H9 (cell line): ENCODE measurements around the gene SPATA31E1. TPM values are rescaled to one million over a fixed set of nuclear protein-coding genes. Genes with fewer than 3 reads are reported as not detected.

ENCODE experiments used
- DNase-seq: peaks from one replicate; pipeline ENCODE4 v3.0.0-alpha.2; 2017
- H2AFZ ChIP-seq: one replicate; pipeline ENCODE4 v1.6.1; 2013; ENCODE audit warnings: mild to moderate bottlenecking, low read length, control low read depth, moderate library complexity
- H2AK5ac ChIP-seq: 2 replicates; pipeline ENCODE4 v1.6.1; 2013; ENCODE audit warnings: low read length, control low read depth, mixed read lengths; ENCODE audit not compliant: insufficient read length
- H2BK120ac ChIP-seq: one replicate; pipeline ENCODE4 v1.6.1; 2013; ENCODE audit warnings: low read depth, mild to moderate bottlenecking, low read length, control low read depth, inconsistent platforms; ENCODE audit not compliant: poor library complexity, severe bottlenecking
- H2BK12ac ChIP-seq: 2 replicates; pipeline ENCODE4 v1.6.1; 2013; ENCODE audit warnings: low read length, control low read depth, mixed read lengths, low read depth; ENCODE audit not compliant: insufficient read length
- H2BK15ac ChIP-seq: 2 replicates; pipeline ENCODE4 v1.6.1; 2013; ENCODE audit warnings: low read depth, low read length, control low read depth
- H2BK20ac ChIP-seq: one replicate; pipeline ENCODE4 v1.6.1; 2013; ENCODE audit warnings: low read depth, mild to moderate bottlenecking, low read length, control low read depth, inconsistent platforms; ENCODE audit not compliant: poor library complexity, severe bottlenecking
- H2BK5ac ChIP-seq: 2 replicates; pipeline ENCODE4 v1.6.1; 2013; ENCODE audit warnings: low read length, control low read depth, mixed read lengths; ENCODE audit not compliant: insufficient read length
- H3K14ac ChIP-seq: 2 replicates; pipeline ENCODE4 v1.6.1; 2013; ENCODE audit warnings: low read length, control low read depth; ENCODE audit not compliant: insufficient read depth
- H3K18ac ChIP-seq: 2 replicates; pipeline ENCODE4 v1.6.1; 2013; ENCODE audit warnings: low read depth, mild to moderate bottlenecking, mixed read lengths, low read length, control low read depth; ENCODE audit not compliant: insufficient read length
- H3K23ac ChIP-seq: 2 replicates; pipeline ENCODE4 v1.6.1; 2013; ENCODE audit warnings: low read length, control low read depth, mixed read lengths, low read depth; ENCODE audit not compliant: insufficient read length
- H3K23me2 ChIP-seq: 2 replicates; pipeline ENCODE4 v1.6.1; 2013; ENCODE audit warnings: low read depth, mild to moderate bottlenecking, mixed read lengths, low read length, control low read depth; ENCODE audit not compliant: insufficient read length, poor library complexity, severe bottlenecking
- H3K27ac ChIP-seq: 2 replicates; pipeline ENCODE4 v1.5.1; 2013; ENCODE audit warnings: low read length, control low read depth, mixed read lengths, low read depth; ENCODE audit not compliant: insufficient read length
- H3K27me3 ChIP-seq: 2 replicates; pipeline ENCODE4 v1.6.1; 2013; ENCODE audit warnings: low read length, control low read depth, inconsistent platforms; ENCODE audit not compliant: insufficient read depth
- H3K4ac ChIP-seq: 2 replicates; pipeline ENCODE4 v1.6.1; 2013; ENCODE audit warnings: low read depth, mild to moderate bottlenecking, control low read depth, inconsistent platforms, low read length, moderate library complexity
- H3K4me1 ChIP-seq: 2 replicates; pipeline ENCODE4 v1.6.1; 2013; ENCODE audit warnings: low read length, control low read depth, inconsistent platforms; ENCODE audit not compliant: insufficient read depth
- H3K4me2 ChIP-seq: 2 replicates; pipeline ENCODE4 v1.6.1; 2013; ENCODE audit warnings: low read length, control low read depth, mixed read lengths; ENCODE audit not compliant: insufficient read length, insufficient read depth
- H3K56ac ChIP-seq: 2 replicates; pipeline ENCODE4 v1.6.1; 2013; ENCODE audit warnings: low read depth, mild to moderate bottlenecking, mixed read lengths, low read length, control low read depth; ENCODE audit not compliant: insufficient read length
- H3K79me1 ChIP-seq: 2 replicates; pipeline ENCODE4 v1.6.1; 2013; ENCODE audit warnings: low read depth, mild to moderate bottlenecking, moderate library complexity, low read length, control low read depth, inconsistent platforms; ENCODE audit not compliant: insufficient read depth, poor library complexity, severe bottlenecking
- H3K79me2 ChIP-seq: 2 replicates; pipeline ENCODE4 v1.6.1; 2013; ENCODE audit warnings: low read length, control low read depth, inconsistent platforms; ENCODE audit not compliant: insufficient read depth
- H3K9ac ChIP-seq: 2 replicates; pipeline ENCODE4 v1.6.1; 2013; ENCODE audit warnings: low read length, control low read depth, mixed read lengths; ENCODE audit not compliant: insufficient read length; ENCODE audit errors: extremely low read depth
- H3K9me3 ChIP-seq: one replicate; pipeline ENCODE4 v1.6.1; 2013; ENCODE audit warnings: low read depth, low read length, inconsistent platforms; ENCODE audit not compliant: control insufficient read depth
- H3T11ph ChIP-seq: one replicate; pipeline ENCODE4 v1.6.1; 2013; ENCODE audit warnings: mild to moderate bottlenecking, low read length, control low read depth, inconsistent platforms
- H4K20me1 ChIP-seq: one replicate; pipeline ENCODE4 v1.6.1; 2013; ENCODE audit not compliant: control insufficient read depth, insufficient read length, insufficient read depth
- H4K5ac ChIP-seq: 2 replicates; pipeline ENCODE4 v1.6.1; 2013; ENCODE audit warnings: low read depth, mild to moderate bottlenecking, mixed read lengths, low read length, control low read depth; ENCODE audit not compliant: insufficient read length
- H4K8ac ChIP-seq: replicated peaks from 2 replicates; pipeline ENCODE4 v1.6.1; 2013; ENCODE audit warnings: low read length, control low read depth, mixed read lengths, low read depth; ENCODE audit not compliant: insufficient read length
- H4K91ac ChIP-seq: 2 replicates; pipeline ENCODE4 v1.6.1; 2013; ENCODE audit warnings: low read depth, mild to moderate bottlenecking, moderate library complexity, mixed read lengths, low read length, control low read depth; ENCODE audit not compliant: insufficient read length
- H3K27ac Mint-ChIP-seq, 3 experiments: 2 replicates in 2 of 3; 3 replicates in 1 of 3; pipeline ENCODE4 v1.8.0; 2020 to 2021; ENCODE audit warnings: mixed read lengths in 3 of 3, mild to moderate bottlenecking in 1 of 3, moderate library complexity in 1 of 3
- H3K27me3 Mint-ChIP-seq: 2 replicates; pipeline ENCODE4 v1.8.0; 2021; ENCODE audit warnings: low read depth, mild to moderate bottlenecking, moderate library complexity, mixed read lengths
- H3K36me3 Mint-ChIP-seq, 3 experiments: 2 replicates in 2 of 3; 3 replicates in 1 of 3; pipeline ENCODE4 v1.8.0; 2020 to 2021; ENCODE audit warnings: low read depth in 3 of 3, mixed read lengths in 3 of 3; ENCODE audit not compliant: insufficient read depth in 1 of 3
- H3K4me1 Mint-ChIP-seq, 2 experiments: 2 replicates each; pipeline ENCODE4 v1.8.0; 2020; ENCODE audit warnings: mixed read lengths in 2 of 2
- H3K4me3 Mint-ChIP-seq, 2 experiments: 2 replicates in 1 of 2; 3 replicates in 1 of 2; pipeline ENCODE4 v1.8.0; 2020 to 2021; ENCODE audit warnings: mild to moderate bottlenecking in 2 of 2, mixed read lengths in 2 of 2, moderate library complexity in 1 of 2
- H3K9me3 Mint-ChIP-seq, 2 experiments: 2 replicates in 1 of 2; 3 replicates in 1 of 2; pipeline ENCODE4 v1.8.0; 2020; ENCODE audit warnings: mild to moderate bottlenecking in 2 of 2, mixed read lengths in 2 of 2, moderate library complexity in 1 of 2
- WGBS: extraction: QIAGEN DNeasy Blood & Tissue Kit; methylation state at CpG from one replicate; pipeline ENCODE4 v1.1.7; 2013; ENCODE audit warnings: missing lambda C conversion rate, low lambda C conversion rate, mixed read lengths; ENCODE audit not compliant: insufficient read length; ENCODE audit errors: extremely low coverage; 5-methylcytosine and 5-hydroxymethylcytosine counted together
- total RNA-seq: library from RNA; stranded (reverse); gene quantifications from 2 replicates; pipeline ENCODE4 v1.2.1, GENCODE V29; 2021
- TF ChIP-seq, protein P1 (sequence below): fragments of 200-600 bp; sonication (generic); conservative IDR thresholded peaks from 3 replicates; pipeline ENCODE4 v1.8.0; 2021; ENCODE audit warnings: antibody characterized with exemption, mild to moderate bottlenecking

The SPATA31E1 gene
- total RNA-seq, 1 experiment from 2014 or later = 0.09 TPM

- H2AFZ ChIP-seq = no peak overlapping the region
- H2BK120ac ChIP-seq = no peak overlapping the region
- Mint-ChIP-seq H3K4me1 (peaks cover 15 to 18% of the 10 kb centered on the region in 2 experiments), H3K27ac (no peak overlapping the region), H3K9me3 (peaks cover 11 to 18% of the 10 kb centered on the region in 2 experiments), H3K4me3 (no peak overlapping the region), H3K36me3 (peaks cover 7 to 23% (median 17%) of the 10 kb centered on the region in 3 experiments; a peak in 6 of 7 replicates), H3K27me3 (peaks cover 2% of the 10 kb centered on the region; the same call in 1 of the 2 replicates)
- no peaks in the 10 kb centered on the region for H3K79me2 ChIP-seq
- H2BK12ac ChIP-seq = no peak overlapping the region
- no peak overlapping the region for H4K5ac ChIP-seq
- no peak overlapping the region for H2BK15ac ChIP-seq
- H3K9me3 ChIP-seq = no peaks in the 10 kb centered on the region
- no peak overlapping the region for H3K9ac ChIP-seq
- no peak overlapping the region for H3K14ac ChIP-seq
- no peak overlapping the region for H3K27ac ChIP-seq
- no peak overlapping the region for H3K4ac ChIP-seq
- H2BK20ac ChIP-seq = no peak overlapping the region
- H4K20me1 ChIP-seq = no peaks in the 10 kb centered on the region
- no peak overlapping the region for H3K56ac ChIP-seq
- no peak overlapping the region for H4K8ac ChIP-seq
- TF ChIP-seq, protein P1, sequence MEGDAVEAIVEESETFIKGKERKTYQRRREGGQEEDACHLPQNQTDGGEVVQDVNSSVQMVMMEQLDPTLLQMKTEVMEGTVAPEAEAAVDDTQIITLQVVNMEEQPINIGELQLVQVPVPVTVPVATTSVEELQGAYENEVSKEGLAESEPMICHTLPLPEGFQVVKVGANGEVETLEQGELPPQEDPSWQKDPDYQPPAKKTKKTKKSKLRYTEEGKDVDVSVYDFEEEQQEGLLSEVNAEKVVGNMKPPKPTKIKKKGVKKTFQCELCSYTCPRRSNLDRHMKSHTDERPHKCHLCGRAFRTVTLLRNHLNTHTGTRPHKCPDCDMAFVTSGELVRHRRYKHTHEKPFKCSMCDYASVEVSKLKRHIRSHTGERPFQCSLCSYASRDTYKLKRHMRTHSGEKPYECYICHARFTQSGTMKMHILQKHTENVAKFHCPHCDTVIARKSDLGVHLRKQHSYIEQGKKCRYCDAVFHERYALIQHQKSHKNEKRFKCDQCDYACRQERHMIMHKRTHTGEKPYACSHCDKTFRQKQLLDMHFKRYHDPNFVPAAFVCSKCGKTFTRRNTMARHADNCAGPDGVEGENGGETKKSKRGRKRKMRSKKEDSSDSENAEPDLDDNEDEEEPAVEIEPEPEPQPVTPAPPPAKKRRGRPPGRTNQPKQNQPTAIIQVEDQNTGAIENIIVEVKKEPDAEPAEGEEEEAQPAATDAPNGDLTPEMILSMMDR = no peak
- no peak overlapping the region for H4K91ac ChIP-seq
- no CpG with 5 or more reads among the region's 29 CpGs for WGBS
- no peak for DNase-seq
- H3K4me1 ChIP-seq = no peaks in the 10 kb centered on the region
- no peak overlapping the region for H2AK5ac ChIP-seq
- H3K79me1 ChIP-seq = no peaks in the 10 kb centered on the region
- no peak overlapping the region for H3T11ph ChIP-seq
- H3K27me3 ChIP-seq = no peaks in the 10 kb centered on the region
- no peak overlapping the region for H2BK5ac ChIP-seq
- no peak overlapping the region for H3K4me2 ChIP-seq
- no peaks in the 10 kb centered on the region for H3K23me2 ChIP-seq
- H3K23ac ChIP-seq = no peak overlapping the region
- H3K18ac ChIP-seq = no peak overlapping the region
These were observed 25.3 kb upstream of the SPATA31E1 start for GRCh38 chr9:87857141-87857947.
